ENCODE measurements around the gene DNMT1. TPM values are rescaled to one million over a fixed set of nuclear protein-coding genes. Genes with fewer than 3 reads are reported as not detected.

The DNMT1 gene
- total RNA-seq, 1 donor from 2014 or later: 156 TPM

- ATAC-seq (ENCODE audit: low read depth) (no peak), DNase-seq (no peak)
- Mint-ChIP-seq H3K27ac (peak overlapping the region; percentile 50), H3K27me3 (no peaks in the 10 kb centered on the region), H3K9me3 (no peaks in the 10 kb centered on the region), H3K36me3 (ENCODE audit: low read depth) (peaks cover 26% of the 10 kb centered on the region), H3K4me1 (peaks cover 26% of the 10 kb centered on the region), H3K4me3 (peak overlapping the region; percentile 90)
- TF ChIP-seq CTCF (IDR thresholded peaks at IDR 0.05): no peak
- CTCF ChIA-PET: no interaction called here
- POLR2A ChIA-PET: interaction anchor here (0.7 to 1.2 kb wide), 3 partner anchors 16 to 959 kb away, joined by 3 to 10 read pairs (median 4); partner anchors contain the start of gene ANGPTL6
- intact Hi-C loops (cut with micrococcal nuclease): loop anchor here (5.0 kb wide), 1 partner anchor 35 kb away; no protein-coding TSS in a partner anchor
Measured at GRCh38 chr19:10087296-10088061, 107.3 kb downstream of the DNMT1 start.

DNA sequence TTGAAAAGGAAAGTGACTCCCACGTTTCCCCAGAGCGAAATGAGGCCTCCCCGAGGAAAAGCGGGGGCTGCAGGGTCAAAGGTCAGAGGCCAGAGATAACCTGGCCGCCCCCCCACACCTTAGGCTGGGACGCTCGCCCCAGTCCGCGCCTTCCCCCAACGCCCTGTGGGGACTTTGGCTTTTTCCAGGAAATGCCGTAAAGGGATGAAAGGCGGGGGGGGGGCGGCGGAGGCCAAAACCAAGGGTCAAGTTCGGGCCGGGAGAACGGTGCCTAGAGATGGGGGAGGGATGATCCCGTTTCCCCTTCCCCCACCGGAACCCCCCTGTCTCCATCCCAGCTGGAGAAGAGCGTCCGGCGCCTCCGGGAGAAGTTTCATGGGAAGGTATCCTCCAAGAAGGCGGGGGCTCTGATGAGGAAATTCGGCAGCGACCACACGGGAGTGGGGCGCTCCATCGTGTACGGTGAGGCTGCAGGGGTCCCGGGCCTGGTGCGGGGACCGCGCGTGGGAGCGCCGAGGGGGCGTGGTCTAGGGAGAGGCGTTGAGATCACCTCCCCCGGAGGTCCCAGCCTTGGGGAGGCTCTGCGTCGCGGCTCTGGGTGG, 108.1 kb downstream of the DNMT1 start:
- no peak for TF ChIP-seq CTCF (IDR thresholded peaks at IDR 0.05)
- Mint-ChIP-seq H3K4me3 (peak overlapping the region; percentile 90), H3K9me3 (no peaks in the 10 kb centered on the region), H3K4me1 (peaks cover 19% of the 10 kb centered on the region), H3K27me3 (no peaks in the 10 kb centered on the region), H3K36me3 (ENCODE audit: low read depth) (peaks cover 19% of the 10 kb centered on the region), H3K27ac (peak overlapping the region; percentile 46)
- intact Hi-C loops (cut with micrococcal nuclease): loop anchor here (1.0 to 5.0 kb wide), 3 partner anchors 10 to 36 kb away; partner anchors contain the start of gene PPAN
- POLR2A ChIA-PET: interaction anchor here (0.7 to 1.2 kb wide), 3 partner anchors 19 to 960 kb away, joined by 3 to 4 read pairs (median 3); partner anchors contain the start of gene PPAN
- CTCF ChIA-PET: no interaction called here
- DNase-seq (no peak), ATAC-seq (ENCODE audit: low read depth) (no peak)

GRCh38 chr19:10085641-10086590, 108.8 kb downstream of the DNMT1 start, which contains the start of gene SHFL:
Gene SHFL (plus strand): TSS chr19:10086317. CDS start chr19:10086428, 111 bp downstream.
- no peak for TF ChIP-seq CTCF (IDR thresholded peaks at IDR 0.05)
- no peaks in the 10 kb centered on the region for H3K9me3 Mint-ChIP-seq
- H3K27me3 Mint-ChIP-seq: no peaks in the 10 kb centered on the region
- H3K36me3 Mint-ChIP-seq (ENCODE audit: low read depth): peaks cover 15% of the 10 kb centered on the region
- ATAC-seq (ENCODE audit: low read depth) (peak; percentile 92), DNase-seq (peak; percentile 82)
- POLR2A ChIA-PET: interaction anchor here (0.6 to 1.2 kb wide), 2 partner anchors 20 to 104 kb away, joined by 3 to 4 read pairs; partner anchors contain the start of gene PPAN
- H3K4me3 Mint-ChIP-seq: peak within 1 kb of the TSS; percentile 90
- H3K27ac Mint-ChIP-seq: peak within 1 kb of the TSS; percentile 85
- peaks cover 14% of the 10 kb centered on the region for H3K4me1 Mint-ChIP-seq
- intact Hi-C loops (cut with micrococcal nuclease): loop anchor here (1.0 to 5.0 kb wide), 3 partner anchors 10 to 36 kb away; partner anchors contain the start of gene PPAN
- CTCF ChIA-PET: no interaction called here

DNA sequence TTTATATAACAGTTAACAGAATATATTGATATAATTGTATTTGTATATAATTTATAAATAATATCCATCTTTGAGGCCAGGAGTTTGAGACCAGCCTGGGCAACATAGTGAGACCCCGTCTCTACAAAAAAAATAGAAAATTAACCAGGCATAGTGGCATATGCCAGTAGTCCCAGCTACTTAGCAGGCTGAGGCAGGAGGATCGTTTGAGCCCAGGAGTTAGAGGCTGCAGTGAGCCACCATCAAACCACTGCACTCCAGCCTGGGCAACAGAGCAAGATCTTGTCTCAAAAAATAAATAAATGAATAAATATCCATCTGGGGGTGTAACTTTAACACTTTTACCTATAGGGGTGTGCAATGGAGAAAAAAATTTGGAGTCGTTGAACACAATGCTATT, 110.0 kb downstream of the DNMT1 start:
- ChIA-PET POLR2A (interaction anchor here (1.5 to 1.8 kb wide), 3 partner anchors 11 to 27 kb away, joined by 3 to 7 read pairs (median 6); partner anchors contain the start of gene P2RY11), CTCF (no interaction called here)
- Mint-ChIP-seq H3K4me3 (peak overlapping the region; percentile 90), H3K27me3 (no peaks in the 10 kb centered on the region), H3K36me3 (ENCODE audit: low read depth) (peaks cover 7% of the 10 kb centered on the region), H3K27ac (peak overlapping the region; percentile 85), H3K4me1 (peaks cover 13% of the 10 kb centered on the region), H3K9me3 (no peaks in the 10 kb centered on the region)
- DNase-seq (no peak), ATAC-seq (ENCODE audit: low read depth) (no peak)
- no peak for TF ChIP-seq CTCF (IDR thresholded peaks at IDR 0.05)
- intact Hi-C loops (cut with micrococcal nuclease): loop anchor here (5.0 kb wide), 1 partner anchor 37 kb away; no protein-coding TSS in a partner anchor
